T-cell (primary cell): ENCODE measurements around the gene ACAP2. TPM values are rescaled to one million over a fixed set of nuclear protein-coding genes. Genes with fewer than 3 reads are reported as not detected.

ENCODE experiments used
- ATAC-seq, 4 experiments: fragments of 200-7000 bp in 3 of 4; fragments of 150-1000 bp in 1 of 4; cut with Tn5 transposase; replicated peaks in 1 of 4; 1 replicate in 3 of 4; 2 replicates in 1 of 4; pipeline ENCODE4 v1.10.0; 2021; ENCODE audit warnings: moderate library complexity in 3 of 4, mild to moderate bottlenecking in 2 of 4, moderate number of reproducible peaks in 1 of 4
- CTCF ChIA-PET, 2 donors: fragments of 300-600 bp; sonication (Branson Sonifier 250); formaldehyde crosslinking; loops; one replicate each; lab custom pipeline; 2022; ENCODE audit warnings: antibody characterized with exemption in 2 of 2; lab: Charles Lee
- POLR2A ChIA-PET, 2 donors: fragments of 300-600 bp; sonication (Branson Sonifier 250); formaldehyde crosslinking; loops; one replicate each; lab custom pipeline; 2022; ENCODE audit warnings: antibody characterized with exemption in 2 of 2; lab: Charles Lee
- DNase-seq, 35 experiments: peaks; one replicate each; pipeline versions ENCODE4 v3.0.0 to v3.0.0-alpha.2; 2013 to 2023
- H3K27ac ChIP-seq: one replicate; pipeline ENCODE4 v1.5.1; 2013; ENCODE audit warnings: low read length
- H3K27me3 ChIP-seq, 2 experiments: replicated peaks in 1 of 2; 1 replicate in 1 of 2; 2 replicates in 1 of 2; pipeline versions ENCODE4 v1.6.1 to v1.7.0; 2013; ENCODE audit warnings: low read length in 1 of 2, mixed read lengths in 1 of 2; ENCODE audit not compliant: control insufficient read depth in 2 of 2, insufficient read depth in 2 of 2; ENCODE audit errors: extremely low read depth in 1 of 2
- H3K36me3 ChIP-seq, 2 donors: 1 replicate in 1 of 2; 2 replicates in 1 of 2; pipeline versions ENCODE4 v1.6.1 to v1.7.0; 2013; ENCODE audit warnings: low read length in 1 of 2; ENCODE audit not compliant: control insufficient read depth in 2 of 2, insufficient read depth in 1 of 2; ENCODE audit errors: extremely low read depth in 1 of 2
- H3K4me1 ChIP-seq, 2 experiments: 1 replicate in 1 of 2; 2 replicates in 1 of 2; pipeline versions ENCODE4 v1.6.1 to v1.7.0; 2013; ENCODE audit warnings: low read length in 2 of 2, mixed read lengths in 1 of 2; ENCODE audit not compliant: insufficient read depth in 2 of 2, control insufficient read depth in 1 of 2; ENCODE audit errors: extremely low read depth in 1 of 2
- H3K4me3 ChIP-seq, 2 donors: 1 replicate in 1 of 2; 2 replicates in 1 of 2; pipeline versions ENCODE4 v1.5.1 to v1.7.0; 2013; ENCODE audit warnings: mild to moderate bottlenecking in 2 of 2, low read length in 1 of 2, moderate library complexity in 1 of 2; ENCODE audit not compliant: control insufficient read depth in 1 of 2; ENCODE audit errors: extremely low read depth in 1 of 2
- H3K9me3 ChIP-seq: 2 replicates; pipeline ENCODE4 v1.7.0; 2013
- H3K27ac Mint-ChIP-seq, 2 donors: one replicate each; pipeline ENCODE4 v1.8.0; 2020 to 2021; ENCODE audit warnings: mild to moderate bottlenecking in 2 of 2, mixed read lengths in 2 of 2
- H3K27me3 Mint-ChIP-seq, 2 donors: one replicate each; pipeline ENCODE4 v1.8.0; 2021 to 2022; ENCODE audit warnings: mixed read lengths in 2 of 2
- H3K36me3 Mint-ChIP-seq: one replicate; pipeline ENCODE4 v1.8.0; 2021; ENCODE audit warnings: mixed read lengths
- H3K4me1 Mint-ChIP-seq, 3 donors: one replicate each; pipeline ENCODE4 v1.8.0; 2020 to 2022; ENCODE audit warnings: mixed read lengths in 3 of 3, mild to moderate bottlenecking in 1 of 3
- H3K4me3 Mint-ChIP-seq, 3 donors: one replicate each; pipeline ENCODE4 v1.8.0; 2020 to 2022; ENCODE audit warnings: mild to moderate bottlenecking in 3 of 3, mixed read lengths in 3 of 3, moderate library complexity in 3 of 3
- H3K9me3 Mint-ChIP-seq, 3 donors: one replicate each; pipeline ENCODE4 v1.8.0; 2020 to 2022; ENCODE audit warnings: mixed read lengths in 3 of 3
- WGBS: methylation state at CpG from one replicate; pipeline ENCODE4 v1.1.5; 2013; ENCODE audit warnings: missing lambda C conversion rate; ENCODE audit not compliant: insufficient coverage; 5-methylcytosine and 5-hydroxymethylcytosine counted together
- total RNA-seq, 35 experiments: library from RNA in 6 of 35; stranded (reverse) in 6 of 35; fragments of 120-200 nt in 1 of 35; gene quantifications; one replicate each; pipeline versions ENCODE4 v1.2.1 to v1.2.4 and lab custom pipeline; 2013 to 2026

Gene ACAP2
- total RNA-seq, 5 donors from 2014 or later (not counting 1 experiment from before 2014, with no cell fraction given): 63.6 to 90.7 (median 72.5) TPM

GRCh38 chr3:195440379-195440778, 2.4 kb downstream of the ACAP2 start:
- Histone ChIP-seq H3K27me3 (no peaks in the 10 kb centered on the region), H3K4me1 (peaks cover 26 to 43% of the 10 kb centered on the region in 2 experiments), H3K27ac (no peak overlapping the region), H3K36me3 (no peaks in the 10 kb centered on the region), H3K9me3 (no peaks in the 10 kb centered on the region), H3K4me3 (no peak overlapping the region)
- no peaks in the 10 kb centered on the region for H3K36me3 Mint-ChIP-seq
- ATAC-seq (no peak), DNase-seq (no peak)
- no peaks in the 10 kb centered on the region for H3K9me3 Mint-ChIP-seq
- H3K4me1 Mint-ChIP-seq: peaks cover 51 to 68% (median 60%) of the 10 kb centered on the region in 3 donors
- 20% methylated on average over 1 of the region's 1 CpG for WGBS
- peak overlapping the region; percentile 12 to 20 for H3K27ac Mint-ChIP-seq
- ChIA-PET POLR2A (interaction anchor here (0.6 to 0.9 kb wide), 3 partner anchors 10 to 169 kb away, joined by 3 to 5 read pairs (median 3); no protein-coding TSS in a partner anchor), CTCF (interaction anchor here (0.5 to 1.3 kb wide), 4 partner anchors 17 to 195 kb away, joined by 3 to 5 read pairs (median 3); partner anchors contain the start of gene XXYLT1 (in 1 of the 2))
- H3K4me3 Mint-ChIP-seq: peak overlapping the region; percentile 15 to 98 (median 60)
- no peaks in the 10 kb centered on the region for H3K27me3 Mint-ChIP-seq

GRCh38 chr3:195438371-195438770, 4.4 kb downstream of the ACAP2 start:
- whole genome bisulfite sequencing: no CpG with 5 or more reads among the region's 2 CpGs
- Mint-ChIP-seq H3K27me3 (no peaks in the 10 kb centered on the region), H3K27ac (no peak overlapping the region), H3K4me1 (peaks cover 54 to 70% (median 60%) of the 10 kb centered on the region in 3 donors), H3K36me3 (peaks cover 5% of the 10 kb centered on the region), H3K4me3 (no peak overlapping the region), H3K9me3 (no peaks in the 10 kb centered on the region)
- Histone ChIP-seq H3K27ac (no peak overlapping the region), H3K9me3 (no peaks in the 10 kb centered on the region), H3K4me1 (peaks cover 19 to 38% of the 10 kb centered on the region in 2 experiments), H3K36me3 (no peaks in the 10 kb centered on the region), H3K4me3 (no peak overlapping the region), H3K27me3 (no peaks in the 10 kb centered on the region)
- ATAC-seq (no peak), DNase-seq (no peak)
- CTCF ChIA-PET: interaction anchor here (0.5 to 0.6 kb wide), 2 partner anchors 21 to 1834 kb away, joined by 3 to 4 read pairs; no protein-coding TSS in a partner anchor
- POLR2A ChIA-PET: interaction anchor here in 1 of 2 donors (0.6 kb wide), 1 partner anchor 22 kb away, joined by 9 read pairs; no protein-coding TSS in a partner anchor

GRCh38 chr3:195425849-195426248, 17.0 kb downstream of the ACAP2 start:
- CTCF ChIA-PET: no interaction called here
- Histone ChIP-seq H3K9me3 (no peaks in the 10 kb centered on the region), H3K4me1 (peaks cover 6 to 10% of the 10 kb centered on the region in 2 experiments), H3K4me3 (no peak overlapping the region), H3K36me3 (no peaks in the 10 kb centered on the region), H3K27ac (no peak overlapping the region), H3K27me3 (no peaks in the 10 kb centered on the region)
- H3K4me3 Mint-ChIP-seq: peak overlapping the region in 1 of 3 donors; percentile 22
- POLR2A ChIA-PET: interaction anchor here in 1 of 2 donors (0.6 kb wide), 1 partner anchor 14 kb away, joined by 3 read pairs; no protein-coding TSS in a partner anchor
- peaks cover 2% of the 10 kb centered on the region for H3K36me3 Mint-ChIP-seq
- peaks cover 65 to 76% (median 75%) of the 10 kb centered on the region in 3 donors for H3K4me1 Mint-ChIP-seq
- 59% methylated on average over 3 of the region's 3 CpGs for WGBS
- H3K27ac Mint-ChIP-seq: peak overlapping the region; percentile 0
- ATAC-seq (peak in 2 of 4 experiments; percentile 26 to 41), DNase-seq (no peak)
- H3K9me3 Mint-ChIP-seq: no peaks in the 10 kb centered on the region
- H3K27me3 Mint-ChIP-seq: no peaks in the 10 kb centered on the region

- no peak for DNase-seq
- Mint-ChIP-seq H3K4me3 (no peak overlapping the region), H3K27me3 (no peaks in the 10 kb centered on the region), H3K36me3 (peaks cover 2% of the 10 kb centered on the region), H3K4me1 (peaks cover 61 to 69% (median 66%) of the 10 kb centered on the region in 3 donors), H3K9me3 (no peaks in the 10 kb centered on the region), H3K27ac (no peak overlapping the region)
- ATAC-seq: no peak
- no peaks in the 10 kb centered on the region for H3K27me3 ChIP-seq
- ChIA-PET CTCF (no interaction called here), POLR2A (no interaction called here)
- H3K27ac ChIP-seq: no peak overlapping the region
- H3K4me3 ChIP-seq: no peak overlapping the region
- WGBS: 100% methylated on average over 1 of the region's 2 CpGs
- no peaks in the 10 kb centered on the region for H3K9me3 ChIP-seq
- peaks cover 8 to 10% of the 10 kb centered on the region in 2 experiments for H3K4me1 ChIP-seq
- H3K36me3 ChIP-seq: no peaks in the 10 kb centered on the region
Observed at GRCh38 chr3:195423818-195424217, 19.0 kb downstream of the ACAP2 start.

GRCh38 chr3:195421400-195421799, 21.4 kb downstream of the ACAP2 start:
- CTCF ChIA-PET: interaction anchor here in 1 of 2 donors (0.6 kb wide), 1 partner anchor 148 kb away, joined by 4 read pairs; no protein-coding TSS in a partner anchor
- H3K27ac Mint-ChIP-seq: no peak overlapping the region
- POLR2A ChIA-PET: no interaction called here

GRCh38 chr3:195416795-195417194, 26.0 kb downstream of the ACAP2 start:
- H3K4me1 Mint-ChIP-seq: peaks cover 66 to 71% (median 69%) of the 10 kb centered on the region in 3 donors
- H3K4me3 Mint-ChIP-seq: no peak overlapping the region

More at GRCh38 chr3:195421400-195421799, 21.4 kb downstream of the ACAP2 start:
- H3K4me1 ChIP-seq: peaks cover 8 to 17% of the 10 kb centered on the region in 2 experiments
- no peaks in the 10 kb centered on the region for H3K9me3 Mint-ChIP-seq
- no peak overlapping the region for H3K27ac ChIP-seq
- no peak overlapping the region for H3K4me3 Mint-ChIP-seq
- WGBS: no CpG with 5 or more reads among the region's 4 CpGs
- peaks cover 9% of the 10 kb centered on the region for H3K36me3 Mint-ChIP-seq
- no peak for DNase-seq
- H3K27me3 Mint-ChIP-seq: no peaks in the 10 kb centered on the region
- H3K36me3 ChIP-seq: no peaks in the 10 kb centered on the region
- no peaks in the 10 kb centered on the region for H3K27me3 ChIP-seq
- ATAC-seq: no peak
- H3K9me3 ChIP-seq: no peaks in the 10 kb centered on the region
- H3K4me3 ChIP-seq: no peak overlapping the region
- H3K4me1 Mint-ChIP-seq: peaks cover 63 to 69% (median 69%) of the 10 kb centered on the region in 3 donors

More at GRCh38 chr3:195416795-195417194, 26.0 kb downstream of the ACAP2 start:
- no peaks in the 10 kb centered on the region for H3K27me3 ChIP-seq
- H3K9me3 ChIP-seq: no peaks in the 10 kb centered on the region
- POLR2A ChIA-PET: no interaction called here
- H3K36me3 Mint-ChIP-seq: peaks cover 7% of the 10 kb centered on the region
- whole genome bisulfite sequencing: 71% methylated on average over 2 of the region's 4 CpGs
- H3K27ac ChIP-seq: no peak overlapping the region
- H3K4me1 ChIP-seq: peaks cover 4 to 10% of the 10 kb centered on the region in 2 experiments
- H3K27me3 Mint-ChIP-seq: no peaks in the 10 kb centered on the region
- DNase-seq (no peak), ATAC-seq (no peak)
- CTCF ChIA-PET: interaction anchor here in 1 of 2 donors (0.7 kb wide), 1 partner anchor 19 kb away, joined by 3 read pairs; no protein-coding TSS in a partner anchor
- no peaks in the 10 kb centered on the region for H3K9me3 Mint-ChIP-seq
- no peaks in the 10 kb centered on the region for H3K36me3 ChIP-seq
- no peak overlapping the region for H3K4me3 ChIP-seq
- peak overlapping the region in 1 of 2 donors; percentile 60 for H3K27ac Mint-ChIP-seq
